HFFc6 (cell line): ENCODE data around the gene TMCO4. TPM values are rescaled to one million over a fixed set of nuclear protein-coding genes. Genes with fewer than 3 reads are reported as not detected.
A peak's percentile ranks its signal among the peaks of the same experiment; 100 is the strongest.

ENCODE experiments used
- DNase-seq: peaks from one replicate; pipeline ENCODE4 v3.0.0-alpha.2; 2018
- H3K27ac Mint-ChIP-seq: 2 replicates; pipeline ENCODE4 v1.8.0; 2020; ENCODE audit warnings: mild to moderate bottlenecking, mixed read lengths
- H3K27me3 Mint-ChIP-seq: 2 replicates; pipeline ENCODE4 v1.8.0; 2021; ENCODE audit warnings: mild to moderate bottlenecking, moderate library complexity, mixed read lengths; ENCODE audit not compliant: insufficient read depth
- H3K36me3 Mint-ChIP-seq: 2 replicates; pipeline ENCODE4 v1.8.0; 2021; ENCODE audit warnings: low read depth, mixed read lengths
- H3K4me1 Mint-ChIP-seq: 2 replicates; pipeline ENCODE4 v1.8.0; 2020; ENCODE audit warnings: low read depth, mixed read lengths
- H3K4me3 Mint-ChIP-seq: 2 replicates; pipeline ENCODE4 v1.8.0; 2020; ENCODE audit warnings: mild to moderate bottlenecking, moderate library complexity, mixed read lengths
- H3K9me3 Mint-ChIP-seq: 2 replicates; pipeline ENCODE4 v1.8.0; 2020; ENCODE audit warnings: mild to moderate bottlenecking, mixed read lengths
- total RNA-seq, 6 experiments: library from RNA; stranded (reverse); fragmentation: NEBNext Ultra II Directional; extraction: Animal tissue kit (Norgen Biotek cat#: 25700); gene quantifications; 2 replicates in 1 of 6; 3 replicates in 5 of 6; pipeline ENCODE4 v1.2.3, GENCODE V29; 2021
- TF ChIP-seq, protein P1 (sequence below): fragments of 200-600 bp; sonication (generic); IDR thresholded peaks from 2 replicates; pipeline ENCODE4 v1.5.0; 2021; ENCODE audit warnings: antibody characterized with exemption, mild to moderate bottlenecking

TMCO4 gene
- total RNA-seq, 6 experiments from 2014 or later: 17.4 to 30.6 (median 27.8) TPM

DNA sequence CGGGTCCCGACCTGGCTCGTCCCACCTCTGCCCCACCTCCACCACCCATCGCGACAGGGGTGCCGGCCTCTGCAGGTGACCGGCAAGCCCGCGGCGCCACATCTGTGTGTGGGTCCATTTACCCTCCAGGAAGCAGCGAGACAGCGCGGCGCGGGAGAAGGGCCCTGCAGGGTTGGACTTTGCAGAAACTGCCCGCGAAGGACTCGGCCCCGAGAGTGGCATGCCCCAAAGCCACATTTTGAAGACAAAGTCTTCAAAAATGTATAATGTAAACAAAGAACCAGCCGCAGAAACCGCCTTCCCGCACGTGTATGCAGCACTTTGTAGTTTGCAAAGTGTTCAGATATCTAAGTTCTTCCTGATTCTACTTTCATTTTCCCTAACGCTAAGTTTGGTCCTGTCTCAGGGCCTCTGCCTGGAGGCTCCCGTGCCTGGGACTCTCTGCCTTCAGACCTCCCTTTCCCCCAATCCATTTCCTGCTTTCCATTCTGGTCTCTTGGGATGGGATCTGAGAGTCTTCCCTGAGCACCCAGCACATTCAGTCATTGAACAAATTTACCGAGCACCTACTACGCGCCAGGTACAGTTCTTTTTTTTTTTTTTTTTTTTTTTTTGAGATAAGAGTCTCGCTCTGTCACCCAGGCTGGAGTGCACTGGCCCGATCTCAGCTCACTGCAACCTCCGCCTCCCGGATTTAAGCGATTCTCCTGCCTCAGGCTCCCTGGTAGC lies 524 bp upstream of the TMCO4 start:
- DNase-seq: peak; percentile 85
- Mint-ChIP-seq H3K27ac (peak overlapping the region; percentile 91), H3K9me3 (no peaks in the 10 kb centered on the region), H3K4me1 (peaks cover 38% of the 10 kb centered on the region), H3K36me3 (peaks cover 12% of the 10 kb centered on the region; the same call in 1 of the 2 replicates), H3K27me3 (peaks cover 4% of the 10 kb centered on the region), H3K4me3 (peak overlapping the region; percentile 85)
- TF ChIP-seq, protein P1, sequence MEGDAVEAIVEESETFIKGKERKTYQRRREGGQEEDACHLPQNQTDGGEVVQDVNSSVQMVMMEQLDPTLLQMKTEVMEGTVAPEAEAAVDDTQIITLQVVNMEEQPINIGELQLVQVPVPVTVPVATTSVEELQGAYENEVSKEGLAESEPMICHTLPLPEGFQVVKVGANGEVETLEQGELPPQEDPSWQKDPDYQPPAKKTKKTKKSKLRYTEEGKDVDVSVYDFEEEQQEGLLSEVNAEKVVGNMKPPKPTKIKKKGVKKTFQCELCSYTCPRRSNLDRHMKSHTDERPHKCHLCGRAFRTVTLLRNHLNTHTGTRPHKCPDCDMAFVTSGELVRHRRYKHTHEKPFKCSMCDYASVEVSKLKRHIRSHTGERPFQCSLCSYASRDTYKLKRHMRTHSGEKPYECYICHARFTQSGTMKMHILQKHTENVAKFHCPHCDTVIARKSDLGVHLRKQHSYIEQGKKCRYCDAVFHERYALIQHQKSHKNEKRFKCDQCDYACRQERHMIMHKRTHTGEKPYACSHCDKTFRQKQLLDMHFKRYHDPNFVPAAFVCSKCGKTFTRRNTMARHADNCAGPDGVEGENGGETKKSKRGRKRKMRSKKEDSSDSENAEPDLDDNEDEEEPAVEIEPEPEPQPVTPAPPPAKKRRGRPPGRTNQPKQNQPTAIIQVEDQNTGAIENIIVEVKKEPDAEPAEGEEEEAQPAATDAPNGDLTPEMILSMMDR: no peak

DNA sequence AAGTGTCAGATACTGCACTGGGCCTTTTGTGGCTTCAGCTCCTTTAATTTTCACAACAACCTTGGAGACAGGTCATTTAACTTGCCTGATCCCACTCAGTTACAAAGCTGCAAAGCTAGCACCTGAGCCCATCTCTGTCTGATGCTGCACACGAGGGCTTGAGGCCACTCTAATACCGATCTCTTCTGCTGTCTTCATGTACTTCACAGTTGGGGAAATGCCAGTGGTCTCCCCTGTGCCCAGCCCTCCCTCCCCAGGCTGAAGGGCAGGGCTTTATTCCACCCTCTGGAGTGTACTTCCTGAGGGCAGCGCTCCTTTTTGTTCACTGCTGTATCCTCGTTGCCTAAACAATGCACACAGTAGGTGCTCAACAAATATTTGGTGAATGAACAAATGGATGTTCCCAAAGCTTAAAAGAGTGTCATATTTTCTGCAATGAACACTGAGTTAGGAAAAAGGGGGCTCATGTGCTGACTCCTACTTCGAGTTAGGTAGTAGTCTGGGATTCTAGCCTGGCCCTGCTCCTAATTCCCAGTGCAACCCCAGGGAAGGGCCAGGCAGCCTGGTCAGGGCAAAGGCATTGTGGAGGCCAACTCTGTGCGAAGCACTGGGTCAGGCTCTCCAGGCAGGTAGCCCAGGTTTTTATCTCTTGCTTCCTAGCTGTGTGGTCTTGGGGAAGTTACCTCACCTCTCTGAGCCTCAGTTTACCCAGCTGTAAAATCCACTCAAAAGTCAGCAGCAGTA lies 1.1 kb downstream of the TMCO4 start:
- Mint-ChIP-seq H3K27ac (peak overlapping the region; percentile 82), H3K9me3 (no peaks in the 10 kb centered on the region), H3K27me3 (no peaks in the 10 kb centered on the region; the same call in none of the 2 replicates), H3K36me3 (peaks cover 20% of the 10 kb centered on the region), H3K4me3 (peak overlapping the region; percentile 86), H3K4me1 (peaks cover 38% of the 10 kb centered on the region)
- DNase-seq: no peak
- TF ChIP-seq, protein P1: no peak

DNA sequence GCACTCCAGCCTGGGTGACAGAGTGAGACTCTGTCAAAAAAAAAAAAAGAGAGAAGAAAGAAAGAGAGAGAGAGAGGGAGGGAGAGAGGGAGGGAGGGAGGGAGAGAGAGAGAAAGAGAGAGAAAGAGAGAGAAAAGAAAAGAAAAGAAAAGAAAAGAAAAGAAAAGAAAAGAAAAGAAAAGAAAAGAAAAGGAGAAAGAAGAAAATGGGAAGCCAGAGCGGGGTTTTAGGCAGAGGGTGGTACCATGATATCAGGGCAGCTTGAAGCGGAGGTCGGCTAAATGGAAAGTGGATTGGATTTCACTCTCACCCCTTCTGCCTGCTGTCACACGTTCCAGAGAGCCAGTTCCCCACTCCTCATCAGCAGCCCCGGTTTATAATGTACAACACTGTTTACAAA lies 1.9 kb downstream of the TMCO4 start:
- DNase-seq: no peak
- TF ChIP-seq, protein P1: no peak
- Mint-ChIP-seq H3K36me3 (peaks cover 24% of the 10 kb centered on the region), H3K4me3 (peak overlapping the region; percentile 42; the same call in 1 of the 2 replicates), H3K27me3 (no peaks in the 10 kb centered on the region; the same call in none of the 2 replicates), H3K4me1 (peaks cover 38% of the 10 kb centered on the region), H3K27ac (peak overlapping the region; percentile 82), H3K9me3 (no peaks in the 10 kb centered on the region)

DNA sequence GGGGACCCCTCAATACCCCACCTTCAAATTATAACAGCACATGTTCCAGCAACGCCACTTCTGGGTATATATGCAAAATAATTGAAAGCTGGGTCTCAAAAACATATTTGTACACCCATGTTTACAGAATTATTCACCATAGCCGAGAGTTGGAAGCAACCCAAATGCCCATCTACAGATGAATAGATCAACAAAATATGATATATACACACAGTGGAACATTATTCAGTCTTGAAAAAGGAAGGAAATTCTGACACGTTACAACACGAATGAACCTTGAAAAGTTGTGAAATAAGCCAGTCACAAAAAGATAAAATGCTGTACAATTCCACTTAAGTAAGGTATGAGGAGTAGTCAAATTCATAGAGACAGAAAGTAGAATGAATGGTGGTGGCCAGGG lies 5.1 kb downstream of the TMCO4 start:
- no peaks in the 10 kb centered on the region; the same call in 1 of the 2 replicates for H3K9me3 Mint-ChIP-seq
- H3K4me3 Mint-ChIP-seq: no peak overlapping the region
- no peak overlapping the region for H3K27ac Mint-ChIP-seq
- no peaks in the 10 kb centered on the region; the same call in 1 of the 2 replicates for H3K27me3 Mint-ChIP-seq
- H3K4me1 Mint-ChIP-seq: peaks cover 41% of the 10 kb centered on the region
- TF ChIP-seq, protein P1: no peak
- no peak for DNase-seq
- peaks cover 49% of the 10 kb centered on the region for H3K36me3 Mint-ChIP-seq

DNA sequence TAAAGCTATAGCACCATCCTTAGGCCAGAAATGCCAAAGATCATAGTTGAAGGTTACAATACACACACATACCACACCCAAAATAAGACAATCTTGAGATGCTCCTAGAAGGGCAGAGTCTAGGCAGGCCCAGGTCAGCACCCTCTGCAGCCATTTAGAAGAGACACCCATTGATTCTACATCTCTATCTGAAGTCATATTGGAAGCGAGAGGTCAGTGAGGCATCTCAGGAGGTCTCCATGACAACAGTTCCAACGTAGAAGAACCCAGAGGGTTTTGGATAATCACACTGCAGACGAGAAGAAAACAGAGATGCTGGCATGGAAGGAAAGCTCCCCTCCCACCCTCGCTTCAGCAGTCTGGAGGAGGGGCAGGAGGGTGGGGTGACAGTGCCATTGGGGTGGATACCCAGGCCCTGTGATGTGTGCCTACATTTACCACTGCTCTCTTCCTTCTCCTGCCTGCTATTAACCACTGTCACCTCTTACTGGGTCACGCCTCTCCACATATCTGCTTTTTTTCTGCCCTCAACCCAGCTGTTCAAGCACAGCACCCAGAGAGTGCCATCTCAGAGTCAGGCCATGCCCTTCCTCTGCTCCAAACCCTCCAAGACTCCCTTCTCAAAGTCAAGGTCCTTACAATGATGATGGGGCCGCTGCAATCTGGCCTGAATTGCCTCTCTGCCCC lies 6.2 kb downstream of the TMCO4 start:
- no peak for DNase-seq
- Mint-ChIP-seq H3K4me3 (no peak overlapping the region), H3K4me1 (peaks cover 33% of the 10 kb centered on the region), H3K36me3 (peaks cover 49% of the 10 kb centered on the region), H3K9me3 (no peaks in the 10 kb centered on the region; the same call in 1 of the 2 replicates), H3K27ac (no peak overlapping the region), H3K27me3 (no peaks in the 10 kb centered on the region; the same call in 1 of the 2 replicates)
- TF ChIP-seq, protein P1: no peak
